H1 (cell line): ENCODE data around the gene CLDN6. TPM values are rescaled to one million over a fixed set of nuclear protein-coding genes. Genes with fewer than 3 reads are reported as not detected.

ENCODE experiments used
- CTCF ChIA-PET: fragments of 300-600 bp; sonication (Branson Sonifier 250); formaldehyde crosslinking; loops from one replicate; lab custom pipeline; 2021; ENCODE audit not compliant: partially characterized antibody; lab: Charles Lee
- POLR2A ChIA-PET: fragments of 300-600 bp; sonication (Branson Sonifier 250); formaldehyde crosslinking; loops from one replicate; lab custom pipeline; 2021; ENCODE audit warnings: inconsistent platforms; ENCODE audit not compliant: partially characterized antibody; lab: Charles Lee
- DNase-seq, 2 experiments: peaks; one replicate each; pipeline versions ENCODE4 v3.0.0 to v3.0.0-alpha.2; 2010 to 2022; ENCODE audit warnings: low spot score in 2 of 2, low read depth in 1 of 2, mixed read lengths in 1 of 2
- FAIRE-seq: peaks from 2 replicates; lab custom pipeline; 2011; peaks lifted over from hg19 to GRCh38; lab: Jason Lieb, UNC
- H2AFZ ChIP-seq: 2 replicates; pipeline ENCODE4 v1.8.1; 2012; ENCODE audit warnings: low read length, inconsistent platforms
- H2AK5ac ChIP-seq: 2 replicates; pipeline ENCODE4 v1.6.1; 2013; ENCODE audit warnings: low read depth, low read length
- H2BK120ac ChIP-seq: replicated peaks from 2 replicates; pipeline ENCODE3; 2013; ENCODE audit warnings: low read depth, low read length, inconsistent platforms
- H2BK12ac ChIP-seq: 2 replicates; pipeline ENCODE4 v1.6.1; 2013; ENCODE audit warnings: low read depth, low read length
- H2BK15ac ChIP-seq: 2 replicates; pipeline ENCODE4 v1.6.1; 2013; ENCODE audit warnings: low read length
- H2BK20ac ChIP-seq: 2 replicates; pipeline ENCODE4 v1.6.1; 2013; ENCODE audit warnings: low read length
- H2BK5ac ChIP-seq: 2 replicates; pipeline ENCODE4 v1.6.1; 2013; ENCODE audit warnings: low read depth, low read length
- H3K14ac ChIP-seq: 2 replicates; pipeline ENCODE4 v1.6.1; 2013; ENCODE audit warnings: inconsistent platforms; ENCODE audit not compliant: insufficient read length
- H3K18ac ChIP-seq: 2 replicates; pipeline ENCODE4 v1.6.1; 2013; ENCODE audit warnings: low read length; ENCODE audit errors: extremely low read depth
- H3K23ac ChIP-seq: 2 replicates; pipeline ENCODE4 v1.6.1; 2013; ENCODE audit warnings: inconsistent platforms; ENCODE audit not compliant: insufficient read length
- H3K23me2 ChIP-seq: 2 replicates; pipeline ENCODE4 v1.6.1; 2013; ENCODE audit warnings: low read depth, low read length
- H3K27ac ChIP-seq: 2 replicates; pipeline ENCODE4 v1.6.1; 2011; ENCODE audit warnings: low read depth, low read length, inconsistent platforms
- H3K27me3 ChIP-seq, 4 experiments: replicated peaks in 1 of 4; 1 replicate in 1 of 4; 2 replicates in 3 of 4; pipeline versions ENCODE4 v1.6.1 to v1.8.1; 2011 to 2013; ENCODE audit warnings: low read length in 3 of 4, mild to moderate bottlenecking in 3 of 4, inconsistent platforms in 2 of 4, mixed read lengths in 2 of 4, moderate library complexity in 1 of 4; ENCODE audit not compliant: control insufficient read depth in 3 of 4, insufficient read depth in 3 of 4; ENCODE audit errors: extremely low read depth in 1 of 4
- H3K36me3 ChIP-seq, 4 experiments: 2 replicates each; pipeline versions ENCODE4 v1.6.1 to v1.8.1; 2011 to 2013; ENCODE audit warnings: mild to moderate bottlenecking in 4 of 4, low read length in 3 of 4, moderate library complexity in 2 of 4, control low read depth in 1 of 4, inconsistent platforms in 1 of 4; ENCODE audit not compliant: insufficient read depth in 4 of 4, control insufficient read depth in 2 of 4
- H3K4ac ChIP-seq: replicated peaks from 2 replicates; pipeline ENCODE3; 2013; ENCODE audit warnings: low read length, low read depth, mixed read lengths, inconsistent platforms; ENCODE audit not compliant: insufficient read length
- H3K4me1 ChIP-seq, 4 experiments: replicated peaks in 1 of 4; 1 replicate in 1 of 4; 2 replicates in 3 of 4; pipeline versions ENCODE4 v1.6.1 to v1.8.1; 2011 to 2013; ENCODE audit warnings: low read length in 3 of 4, inconsistent platforms in 2 of 4, mixed read lengths in 1 of 4; ENCODE audit not compliant: insufficient read depth in 4 of 4, control insufficient read depth in 3 of 4
- H3K4me2 ChIP-seq, 2 experiments: 2 replicates each; pipeline versions ENCODE4 v1.6.1 to v1.8.1; 2011 to 2013; ENCODE audit warnings: low read depth in 2 of 2, low read length in 2 of 2, control low read depth in 1 of 2, inconsistent platforms in 1 of 2, mild to moderate bottlenecking in 1 of 2; ENCODE audit not compliant: insufficient read depth in 1 of 2
- H3K4me3 ChIP-seq, 4 experiments: fragments of 200-600, 300-600 bp in 1 of 4; sonication (generic), shearing (Covaris generic), sonication (Bioruptor Twin) in 1 of 4; 2 replicates each; pipeline versions ENCODE4 v1.5.1 to v1.8.1; 2011 to 2016; ENCODE audit warnings: low read length in 4 of 4, low read depth in 3 of 4, control low read depth in 2 of 4, inconsistent platforms in 2 of 4, mild to moderate bottlenecking in 2 of 4, mixed read lengths in 1 of 4, moderate library complexity in 1 of 4; ENCODE audit not compliant: insufficient read depth in 2 of 4; ENCODE audit errors: extremely low read depth in 1 of 4
- H3K56ac ChIP-seq: replicated peaks from 2 replicates; pipeline ENCODE3; 2013; ENCODE audit warnings: low read depth, mild to moderate bottlenecking, mixed read lengths, low read length, inconsistent platforms; ENCODE audit not compliant: insufficient read length
- H3K79me1 ChIP-seq: 2 replicates; pipeline ENCODE4 v1.6.1; 2013; ENCODE audit warnings: low read depth, low read length, control low read depth
- H3K79me2 ChIP-seq, 2 experiments: 2 replicates each; pipeline versions ENCODE4 v1.6.1 to v1.8.1; 2012 to 2013; ENCODE audit warnings: low read length in 2 of 2, mild to moderate bottlenecking in 2 of 2, inconsistent platforms in 1 of 2; ENCODE audit not compliant: insufficient read depth in 2 of 2, control insufficient read depth in 1 of 2
- H3K9ac ChIP-seq, 4 experiments: replicated peaks in 1 of 4; 1 replicate in 1 of 4; 2 replicates in 3 of 4; pipeline versions ENCODE4 v1.6.1 to v1.8.1; 2011 to 2013; ENCODE audit warnings: low read depth in 3 of 4, low read length in 3 of 4, control low read depth in 2 of 4, mild to moderate bottlenecking in 2 of 4, moderate library complexity in 2 of 4, inconsistent platforms in 1 of 4; ENCODE audit errors: extremely low read depth in 1 of 4
- H3K9me3 ChIP-seq, 2 experiments: 2 replicates each; pipeline versions ENCODE4 v1.6.1 to v1.8.1; 2012 to 2013; ENCODE audit warnings: mild to moderate bottlenecking in 2 of 2, moderate library complexity in 2 of 2, control low read depth in 1 of 2, inconsistent platforms in 1 of 2, low read depth in 1 of 2, low read length in 1 of 2, mixed read lengths in 1 of 2; ENCODE audit not compliant: insufficient read depth in 2 of 2
- H4K20me1 ChIP-seq, 2 experiments: replicated peaks in 1 of 2; 2 replicates each; pipeline versions ENCODE3 to v1.8.1; 2011 to 2013; ENCODE audit warnings: inconsistent platforms in 2 of 2, low read length in 2 of 2, mild to moderate bottlenecking in 1 of 2; ENCODE audit not compliant: insufficient read depth in 2 of 2, control insufficient read depth in 1 of 2
- H4K5ac ChIP-seq: 2 replicates; pipeline ENCODE4 v1.6.1; 2013; ENCODE audit warnings: low read length, low read depth, mixed read lengths, inconsistent platforms; ENCODE audit not compliant: insufficient read length
- H4K8ac ChIP-seq: 2 replicates; pipeline ENCODE4 v1.8.0; 2013; ENCODE audit warnings: mild to moderate bottlenecking, moderate library complexity, low read length, inconsistent platforms; ENCODE audit not compliant: insufficient read depth; ENCODE audit errors: extremely low read depth
- H4K91ac ChIP-seq: replicated peaks from 2 replicates; pipeline ENCODE3; 2013; ENCODE audit warnings: low read length, mixed read lengths, inconsistent platforms; ENCODE audit not compliant: insufficient read length
- BACH1 ChIP-seq: IDR thresholded peaks from 2 replicates; pipeline ENCODE4 v1.6.1; 2012; ENCODE audit warnings: low read length, improper control_type of control experiment
- CBX8 ChIP-seq: fragments of 300-800, 300-1000 bp; sonication (generic); IDR thresholded peaks from 2 replicates; pipeline ENCODE4 v1.7.1; 2016; ENCODE audit warnings: low read depth, low read length, borderline replicate concordance
- EGR1 ChIP-seq: IDR thresholded peaks from 2 replicates; pipeline ENCODE4 v1.6.1; 2011; ENCODE audit warnings: low read depth, low read length, borderline replicate concordance
- NRF1 ChIP-seq: IDR thresholded peaks from 2 replicates; pipeline ENCODE4 v1.6.1; 2011; ENCODE audit warnings: mild to moderate bottlenecking, low read depth, low read length, improper control_type of control experiment
- POLR2AphosphoS5 ChIP-seq: IDR thresholded peaks from 2 replicates; pipeline ENCODE4 v1.6.1; 2011; ENCODE audit warnings: low read depth, low read length
- SIN3A ChIP-seq, 2 experiments: IDR thresholded peaks in 1 of 2; conservative IDR thresholded peaks in 1 of 2; 2 replicates each; pipeline ENCODE4 v1.6.1; 2011 to 2012; ENCODE audit warnings: low read length in 2 of 2, improper control_type of control experiment in 1 of 2, low read depth in 1 of 2, mild to moderate bottlenecking in 1 of 2
- SP1 ChIP-seq: IDR thresholded peaks from 2 replicates; pipeline ENCODE4 v1.6.1; 2011; ENCODE audit warnings: low read depth, low read length
- SRF ChIP-seq: IDR thresholded peaks from 2 replicates; pipeline ENCODE4 v1.6.1; 2011; ENCODE audit warnings: mild to moderate bottlenecking, low read depth, low read length, moderate library complexity
- TAF1 ChIP-seq: IDR thresholded peaks from 2 replicates; pipeline ENCODE4 v1.6.1; 2011; ENCODE audit warnings: mild to moderate bottlenecking, low read depth, low read length
- TBP ChIP-seq: IDR thresholded peaks from 2 replicates; pipeline ENCODE4 v1.6.1; 2011; ENCODE audit warnings: low read depth, low read length, improper control_type of control experiment
- WGBS, 2 experiments: shearing (Covaris generic) in 1 of 2; methylation state at CpG; one replicate each; pipeline versions ENCODE4 v1.1.6 to v1.1.7; 2013 to 2015; ENCODE audit warnings: low lambda C conversion rate in 2 of 2, mixed read lengths in 2 of 2, inconsistent platforms in 1 of 2, low coverage in 1 of 2, missing lambda C conversion rate in 1 of 2; ENCODE audit not compliant: insufficient replicate concordance in 2 of 2, insufficient coverage in 1 of 2, insufficient read length in 1 of 2; ENCODE audit errors: extremely low coverage in 1 of 2, missing lambda C conversion rate in 1 of 2; 5-methylcytosine and 5-hydroxymethylcytosine counted together
- polyA plus RNA-seq, 7 experiments: library from polyadenylated mRNA; depleted of rRNA in 3 of 7; stranded (reverse) in 5 of 7; unstranded in 2 of 7; fragments of >200 nt in 5 of 7; fragments of 200-250 nt in 2 of 7; gene quantifications; 1 replicate in 5 of 7; 2 replicates in 1 of 7; 4 replicates in 1 of 7; pipeline versions ENCODE4 v1.2.1 to v1.2.3, GENCODE V29; 2011 to 2013; ENCODE audit warnings: missing spikeins in 2 of 7, mixed read lengths in 2 of 7
- total RNA-seq: library from RNA; stranded (reverse); fragmentation: NEBNext Ultra II Directional; extraction: Animal tissue kit (Norgen Biotek cat#: 25700); gene quantifications from 2 replicates; pipeline ENCODE4 v1.2.1, GENCODE V29; 2021
- TF ChIP-seq, protein P1 (sequence below): IDR thresholded peaks from 2 replicates; pipeline ENCODE4 v1.6.1; 2011; ENCODE audit warnings: low read length, improper control_type of control experiment

Gene CLDN6
- total and polyA plus RNA-seq, 2 of the 8 experiments (the other 6 are each of a cell fraction or from before 2014, with no cell fraction given): 747 to 1,115 TPM

- Histone ChIP-seq H2BK5ac (peak within 1 kb of the TSS; percentile 77), H3K18ac (peak within 1 kb of the TSS; percentile 98), H3K23me2 (peaks cover 30% of the 10 kb centered on the region), H3K56ac (no peak within 1 kb of the TSS), H4K20me1 (peaks cover 16 to 32% of the 10 kb centered on the region in 2 experiments), H2BK20ac (peak within 1 kb of the TSS; percentile 92), H3K27me3 (no peaks in the 10 kb centered on the region; a peak in 1 of 7 replicates), H3K27ac (no peak within 1 kb of the TSS), H3K79me1 (peaks cover 11% of the 10 kb centered on the region; the same call in 1 of the 2 replicates), H2AFZ (no peak within 1 kb of the TSS), H3K14ac (no peak within 1 kb of the TSS), H4K5ac (no peak within 1 kb of the TSS), H2BK120ac (peak within 1 kb of the TSS; percentile 87), H3K79me2 (peaks cover 11 to 28% of the 10 kb centered on the region in 2 experiments), H3K4me2 (peak within 1 kb of the TSS; percentile 80), H3K36me3 (peaks cover 6 to 20% (median 12%) of the 10 kb centered on the region in 4 experiments; a peak in 7 of 8 replicates), H3K9me3 (no peaks in the 10 kb centered on the region), H4K91ac (peak within 1 kb of the TSS; percentile 93), H3K4ac (peak within 1 kb of the TSS; percentile 94), H3K23ac (no peak within 1 kb of the TSS), H2BK15ac (peak within 1 kb of the TSS; percentile 98), H3K4me3 (peak within 1 kb of the TSS; percentile 32 to 58 (median 46)), H3K4me1 (peaks cover 14 to 63% (median 50%) of the 10 kb centered on the region in 4 experiments), H3K9ac (peak within 1 kb of the TSS in 1 of 4 experiments; percentile 9; a peak in 2 of 7 replicates), H2BK12ac (peak within 1 kb of the TSS; percentile 98), H4K8ac (peak within 1 kb of the TSS; percentile 58), H2AK5ac (peak within 1 kb of the TSS; percentile 92; the same call in 1 of the 2 replicates)
- CTCF ChIA-PET: interaction anchor here (1.0 to 17.3 kb wide), 5 partner anchors 9 to 137 kb away, joined by 3 to 639 read pairs (median 9); partner anchors contain the start of genes BICDL2, CLDN6, HCFC1R1 and THOC6
- DNase-seq (peak in 1 of 2 experiments; percentile 82), FAIRE-seq (no peak)
- 21% methylated on average over 24 of the region's 27 CpGs; no CpG with 5 or more reads in 1 of the 2 experiments for WGBS, 2 experiments
- POLR2A ChIA-PET: interaction anchor here (0.7 to 35.7 kb wide), 18 partner anchors 4 to 122 kb away, joined by 3 to 1808 read pairs (median 4); partner anchors contain the start of genes BICDL2, CLDN6, CLDN9 and HCFC1R1
- TF ChIP-seq, protein P1, sequence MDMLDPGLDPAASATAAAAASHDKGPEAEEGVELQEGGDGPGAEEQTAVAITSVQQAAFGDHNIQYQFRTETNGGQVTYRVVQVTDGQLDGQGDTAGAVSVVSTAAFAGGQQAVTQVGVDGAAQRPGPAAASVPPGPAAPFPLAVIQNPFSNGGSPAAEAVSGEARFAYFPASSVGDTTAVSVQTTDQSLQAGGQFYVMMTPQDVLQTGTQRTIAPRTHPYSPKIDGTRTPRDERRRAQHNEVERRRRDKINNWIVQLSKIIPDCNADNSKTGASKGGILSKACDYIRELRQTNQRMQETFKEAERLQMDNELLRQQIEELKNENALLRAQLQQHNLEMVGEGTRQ: no peak
- no peak for TF ChIP-seq SP1
- TF ChIP-seq EGR1: no peak
- no peak for TF ChIP-seq CBX8
- 0 out of 4 replicates have a peak, but pooled peaks of 1 of the 2 experiments have one; percentile 62 for TF ChIP-seq SIN3A (conservative IDR thresholded peaks at IDR 0.05 in 1 of 2, IDR thresholded peaks at IDR 0.05 in 1 of 2; ENCODE audit: low read depth in 1 of 2, low read length in 2 of 2)
- no peak for TF ChIP-seq SRF
- TF ChIP-seq NRF1: no peak
- TF ChIP-seq POLR2AphosphoS5: no peak
- TF ChIP-seq TAF1: peak; percentile 19; the same call in 1 of the 2 replicates
- TF ChIP-seq TBP: peak; percentile 47; the same call in 1 of the 2 replicates
- TF ChIP-seq BACH1: no peak
These were observed 5.1 kb downstream of the CLDN6 start, which contains the start of gene CLDN9 for GRCh38 chr16:3012828-3013420. Gene CLDN9, plus strand, starts transcription at chr16:3012923. Its CDS starts 440 bp downstream, at chr16:3013363.
